Limb (tissue), 2 donors: ENCODE results near the gene TMIGD1.
A peak's percentile ranks its signal among the peaks of the same experiment; 100 is the strongest.

Experiments used
- DNase-seq, 2 donors: peaks; one replicate each; pipeline ENCODE4 v3.0.0-alpha.2; 2016; ENCODE audit errors: extremely low spot score in 2 of 2

TMIGD1 gene, protein sequence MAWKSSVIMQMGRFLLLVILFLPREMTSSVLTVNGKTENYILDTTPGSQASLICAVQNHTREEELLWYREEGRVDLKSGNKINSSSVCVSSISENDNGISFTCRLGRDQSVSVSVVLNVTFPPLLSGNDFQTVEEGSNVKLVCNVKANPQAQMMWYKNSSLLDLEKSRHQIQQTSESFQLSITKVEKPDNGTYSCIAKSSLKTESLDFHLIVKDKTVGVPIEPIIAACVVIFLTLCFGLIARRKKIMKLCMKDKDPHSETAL

GRCh38 chr17:30333503-30334360 lies at the start of gene TMIGD1:
Gene TMIGD1 (minus strand): TSS chr17:30334057. CDS start chr17:30332133, 1,924 bp downstream.
- DNase-seq: no peak

DNA sequence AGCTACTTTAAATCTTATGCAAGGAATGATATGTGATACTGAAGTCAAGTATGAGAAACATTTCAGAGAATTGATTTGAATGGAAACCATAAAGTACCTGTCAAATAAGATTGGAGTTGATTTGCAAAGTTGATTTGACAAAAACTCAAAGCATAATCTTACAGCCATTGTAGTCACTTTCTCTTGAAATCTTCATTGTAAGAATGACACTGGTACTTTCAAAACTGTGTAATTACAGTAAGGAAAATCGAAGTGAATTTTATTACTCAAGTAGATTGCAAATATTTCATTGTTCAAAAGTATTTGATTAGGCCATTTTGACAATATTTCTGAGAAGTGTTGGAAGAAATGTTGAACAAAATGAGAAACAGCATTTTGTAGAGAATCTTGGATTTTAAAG lies 48.5 kb upstream of the TMIGD1 start:
- DNase-seq: no peak

- no peak for DNase-seq
Measured at GRCh38 chr17:30381340-30381659, 47.4 kb upstream of the TMIGD1 start.

GRCh38 chr17:30380643-30381339 lies 46.9 kb upstream of the TMIGD1 start:
- no peak for DNase-seq

GRCh38 chr17:30379903-30380381 lies 46.1 kb upstream of the TMIGD1 start:
- no peak for DNase-seq

DNA sequence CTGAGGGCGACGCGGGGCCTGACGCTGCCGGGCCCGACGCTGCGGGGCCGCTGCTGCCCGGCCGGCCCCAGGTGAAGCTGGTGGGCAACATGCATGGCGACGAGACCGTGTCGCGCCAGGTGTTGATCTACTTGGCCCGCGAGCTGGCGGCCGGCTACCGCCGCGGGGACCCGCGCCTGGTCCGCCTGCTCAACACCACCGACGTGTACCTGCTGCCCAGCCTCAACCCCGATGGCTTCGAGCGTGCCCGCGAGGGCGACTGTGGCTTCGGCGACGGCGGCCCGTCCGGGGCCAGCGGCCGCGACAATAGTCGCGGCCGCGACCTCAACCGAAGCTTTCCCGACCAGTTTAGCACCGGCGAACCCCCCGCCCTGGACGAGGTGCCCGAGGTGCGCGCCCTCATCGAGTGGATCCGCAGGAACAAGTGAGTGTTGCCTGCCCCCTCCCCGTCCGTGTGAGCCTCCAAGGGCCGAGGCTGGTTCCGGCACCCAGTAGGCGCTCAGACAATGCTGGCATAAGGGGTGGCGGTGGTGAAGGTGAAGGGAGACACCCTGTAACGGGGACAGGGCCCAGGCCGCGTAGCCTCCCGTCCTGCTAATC lies 45.5 kb upstream of the TMIGD1 start:
- DNase-seq: peak in 1 of 2 donors; percentile 53

DNA sequence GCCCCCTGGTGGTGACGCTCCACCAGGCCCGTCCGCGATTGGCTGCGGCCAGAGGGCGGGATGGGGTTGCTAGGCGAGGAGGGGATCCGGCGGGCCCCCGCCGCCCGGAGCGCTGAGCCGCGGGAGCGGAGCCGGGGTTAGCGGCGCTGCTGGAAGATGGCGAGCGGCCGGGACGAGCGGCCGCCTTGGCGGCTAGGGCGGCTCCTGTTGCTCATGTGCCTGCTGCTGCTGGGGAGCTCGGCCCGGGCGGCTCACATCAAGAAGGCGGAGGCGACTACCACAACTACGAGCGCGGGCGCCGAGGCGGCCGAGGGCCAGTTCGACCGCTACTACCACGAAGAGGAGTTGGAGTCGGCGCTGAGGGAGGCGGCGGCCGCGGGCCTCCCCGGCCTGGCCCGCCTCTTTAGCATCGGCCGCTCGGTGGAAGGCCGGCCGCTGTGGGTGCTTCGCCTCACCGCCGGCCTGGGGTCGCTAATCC lies 45.0 kb upstream of the TMIGD1 start, which contains the start of gene CPD:
TSS of gene CPD (plus strand) at position 103 of the 478 bp plus-strand sequence. CDS start at position 157, 54 bp downstream.
- DNase-seq: peak; percentile 96 to 99

- peak in 1 of 2 donors; percentile 66 for DNase-seq
Measured at GRCh38 chr17:30378241-30378824, 44.5 kb upstream of the TMIGD1 start.

- DNase-seq: no peak
Measured at GRCh38 chr17:30377574-30378240, 43.9 kb upstream of the TMIGD1 start.

DNA sequence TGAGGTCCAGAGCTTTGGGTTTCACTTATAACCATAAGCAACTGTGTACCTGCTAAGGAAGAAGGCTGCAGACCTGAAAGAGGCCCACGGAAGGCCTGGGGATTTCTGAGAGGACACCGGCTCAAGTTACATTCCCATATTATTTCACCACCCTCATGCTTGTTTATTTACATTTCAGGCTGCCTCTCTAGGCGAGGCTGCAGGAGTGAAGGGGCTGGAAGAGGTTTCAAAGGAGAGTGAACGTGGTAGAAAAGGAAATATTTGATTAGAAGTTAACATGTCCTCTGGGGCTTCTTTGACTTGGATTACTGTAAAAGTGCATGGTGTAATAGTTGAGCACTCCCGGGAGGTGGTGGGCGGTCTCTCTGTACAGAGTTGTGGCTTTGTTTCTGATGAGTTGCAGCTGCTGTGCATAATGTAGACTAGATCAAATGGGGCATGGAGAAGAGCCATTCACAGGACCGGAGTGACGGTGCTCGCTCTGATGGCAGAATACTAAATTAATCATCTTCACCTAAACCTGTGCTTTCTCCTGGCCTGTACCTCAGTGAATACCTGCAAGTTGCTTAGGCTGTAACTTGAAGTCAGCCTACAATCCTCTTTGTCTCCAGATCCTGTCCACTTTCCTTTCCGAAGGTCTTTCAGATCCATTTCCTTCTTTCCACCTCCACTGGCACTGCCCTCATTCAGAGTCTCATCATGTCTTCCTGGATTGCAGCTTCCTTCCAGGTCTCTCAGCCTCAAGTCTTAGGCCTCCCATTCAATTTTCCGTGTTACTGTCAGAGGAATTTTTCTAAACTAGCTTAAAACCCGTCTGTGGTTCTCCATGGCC lies 43.0 kb upstream of the TMIGD1 start:
- DNase-seq: peak; percentile 47 to 64

GRCh38 chr17:30375661-30376060 lies 41.8 kb upstream of the TMIGD1 start:
- no peak for DNase-seq

GRCh38 chr17:30372755-30373154 lies 38.9 kb upstream of the TMIGD1 start:
- DNase-seq: no peak

GRCh38 chr17:30369995-30370394 lies 36.1 kb upstream of the TMIGD1 start:
- DNase-seq: no peak

GRCh38 chr17:30368912-30369720 lies 35.3 kb upstream of the TMIGD1 start:
- no peak for DNase-seq

DNA sequence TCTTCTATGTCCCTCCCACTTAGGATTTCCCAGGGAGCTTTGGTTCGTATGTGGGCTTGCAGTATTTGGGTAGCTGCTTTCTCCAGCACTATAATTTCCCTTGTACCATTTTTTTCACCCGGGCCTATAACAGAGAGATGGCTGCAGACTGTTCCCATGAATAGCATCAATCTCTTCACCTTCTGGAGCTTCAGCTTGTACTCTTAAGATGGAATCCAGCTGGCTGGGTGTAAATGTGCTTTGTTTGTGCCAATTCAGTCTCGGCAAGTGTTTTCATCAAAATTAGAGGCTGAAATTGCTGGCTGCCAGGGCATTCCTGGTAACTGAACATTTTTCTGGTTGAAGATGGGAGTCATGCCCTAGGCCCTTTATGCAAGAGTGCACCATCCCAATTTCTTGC lies 32.7 kb upstream of the TMIGD1 start:
- no peak for DNase-seq

DNA sequence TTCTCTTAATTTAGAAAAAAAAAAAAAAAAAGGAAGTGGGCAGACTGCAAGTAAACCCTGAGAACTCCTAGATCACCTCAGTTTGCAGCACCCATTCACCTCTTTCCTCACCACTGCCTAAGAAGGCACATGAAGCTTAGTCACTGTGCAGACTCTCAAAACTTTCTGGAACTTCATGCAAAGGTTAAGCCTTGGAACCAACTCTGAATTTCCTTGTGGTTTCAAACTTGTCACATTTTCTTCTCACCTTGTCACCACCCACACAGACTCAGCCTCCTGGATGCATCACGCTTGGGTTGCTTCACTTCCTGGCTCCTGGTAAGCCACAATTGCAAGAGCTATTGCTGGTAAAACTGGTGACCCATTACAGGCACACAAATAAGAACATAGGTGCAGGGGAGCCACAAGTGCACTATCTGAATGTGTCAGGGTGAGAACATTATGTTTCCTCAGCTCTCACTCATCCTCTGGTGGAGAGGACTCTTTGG lies 29.9 kb upstream of the TMIGD1 start:
- DNase-seq: no peak

GRCh38 chr17:30361766-30362279 lies 28.0 kb upstream of the TMIGD1 start:
- no peak for DNase-seq

GRCh38 chr17:30360086-30360808 lies 26.4 kb upstream of the TMIGD1 start:
- DNase-seq: no peak
